GM19240 (cell line): ENCODE data around the gene UNC5B.
A peak's percentile ranks its signal among the peaks of the same experiment; 100 is the strongest.

Source experiments
- DNase-seq: peaks from one replicate; pipeline ENCODE4 v3.0.0; 2011; ENCODE audit warnings: low spot score; ENCODE audit not compliant: insufficient read length

The UNC5B gene

DNA sequence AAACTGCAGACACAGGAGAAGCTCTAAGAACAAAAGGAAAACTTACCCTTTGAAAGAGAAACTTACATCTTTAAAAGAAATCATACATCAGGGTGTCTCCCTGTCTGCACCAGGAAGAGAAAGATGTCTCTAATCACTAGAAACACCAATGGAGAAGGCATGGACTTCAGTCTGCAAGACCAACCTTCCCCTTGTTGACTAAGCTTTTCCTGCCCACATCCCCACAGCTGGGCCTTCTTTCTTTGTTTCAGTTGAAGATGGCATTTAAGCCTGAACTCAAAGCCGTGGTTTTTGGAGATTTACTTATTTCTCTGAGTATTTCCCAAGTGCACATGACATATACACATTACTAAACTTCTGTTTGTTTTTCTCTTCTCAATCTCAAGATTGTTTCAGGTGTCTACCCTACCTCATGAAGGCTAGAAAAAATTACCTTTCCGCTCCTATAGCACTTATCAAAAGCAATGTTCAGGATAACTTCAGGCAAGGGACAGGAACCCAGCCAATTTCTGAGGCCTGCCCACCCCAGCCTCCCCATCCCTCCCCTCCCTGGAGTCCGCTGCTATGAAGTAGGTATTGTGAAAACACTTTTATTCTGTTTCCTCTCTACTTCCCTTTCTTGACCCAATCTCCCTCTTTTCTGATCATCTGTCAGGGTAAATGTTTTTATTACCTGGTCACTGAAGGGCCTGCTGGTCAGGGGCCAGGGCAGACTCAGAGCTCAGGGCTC is 103.9 kb downstream of the UNC5B start:
- DNase-seq = no peak

DNA sequence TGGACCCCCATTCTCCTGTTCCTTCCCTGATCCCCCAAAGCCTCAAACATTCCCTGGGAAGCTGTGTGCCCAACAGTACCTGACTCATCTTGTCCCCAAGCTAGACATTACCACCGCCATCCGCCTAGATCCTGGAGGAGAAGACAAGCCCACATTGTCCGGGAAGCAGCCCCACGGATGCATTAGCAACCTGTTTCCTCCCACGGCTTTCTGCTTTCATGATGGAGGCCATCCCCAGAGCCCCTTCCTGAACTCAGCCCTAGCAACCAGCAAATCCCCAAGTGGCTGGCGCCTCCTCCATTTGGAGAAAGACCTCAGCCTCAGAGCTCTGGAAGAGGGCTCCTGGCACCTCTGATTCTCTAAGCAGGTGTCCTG is 104.4 kb downstream of the UNC5B start:
- no peak for DNase-seq

DNA sequence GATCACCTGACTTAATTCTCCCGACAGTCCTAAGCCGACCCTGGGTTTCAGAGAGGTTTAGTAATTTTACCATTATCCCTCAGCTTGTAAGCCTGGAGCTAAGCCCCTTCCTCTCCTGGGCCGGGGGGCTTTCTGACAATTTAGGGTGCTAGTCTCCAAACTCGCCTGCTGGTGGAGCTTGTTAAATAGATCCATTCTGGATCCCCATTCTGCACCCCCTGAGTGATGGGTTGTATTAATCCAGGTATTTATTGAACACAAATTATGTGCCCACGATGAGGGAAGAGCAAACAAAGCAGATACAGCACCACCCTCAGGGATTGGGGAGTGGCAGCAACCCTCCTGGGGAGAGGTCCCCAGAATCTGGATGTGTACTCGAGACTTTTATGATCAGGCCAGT is 105.4 kb downstream of the UNC5B start:
- DNase-seq = no peak

- DNase-seq = peak; percentile 85
These were observed 106.9 kb downstream of the UNC5B start, which contains the start of gene SLC29A3 for GRCh38 chr10:71319042-71319799. SLC29A3 (plus strand) TSS chr10:71319259; CDS start chr10:71319310, 51 bp downstream.

GRCh38 chr10:71319800-71320392 is 107.5 kb downstream of the UNC5B start:
- DNase-seq = no peak

DNA sequence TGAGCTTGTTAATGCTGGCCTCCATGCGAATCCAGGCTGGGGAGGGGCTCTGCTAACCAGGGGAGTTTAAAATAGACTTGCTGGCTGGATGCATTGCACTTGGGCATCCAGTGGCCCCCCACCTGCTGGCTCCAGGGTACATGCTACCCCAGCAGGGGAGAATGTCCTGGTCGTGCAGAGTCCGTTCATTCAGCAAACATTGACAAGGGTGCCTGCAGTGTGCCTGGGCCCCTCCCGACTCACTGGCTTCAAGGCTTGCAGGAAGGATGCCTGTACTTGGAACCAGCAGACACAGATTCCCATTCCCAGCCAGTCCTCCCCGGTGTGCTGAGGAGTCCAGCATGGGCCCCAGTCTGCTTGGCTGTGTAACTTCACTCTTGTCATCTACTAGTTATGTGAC is 108.2 kb downstream of the UNC5B start:
- DNase-seq = no peak

- no peak for DNase-seq
These were observed 109.0 kb downstream of the UNC5B start for GRCh38 chr10:71321386-71321785.

DNA sequence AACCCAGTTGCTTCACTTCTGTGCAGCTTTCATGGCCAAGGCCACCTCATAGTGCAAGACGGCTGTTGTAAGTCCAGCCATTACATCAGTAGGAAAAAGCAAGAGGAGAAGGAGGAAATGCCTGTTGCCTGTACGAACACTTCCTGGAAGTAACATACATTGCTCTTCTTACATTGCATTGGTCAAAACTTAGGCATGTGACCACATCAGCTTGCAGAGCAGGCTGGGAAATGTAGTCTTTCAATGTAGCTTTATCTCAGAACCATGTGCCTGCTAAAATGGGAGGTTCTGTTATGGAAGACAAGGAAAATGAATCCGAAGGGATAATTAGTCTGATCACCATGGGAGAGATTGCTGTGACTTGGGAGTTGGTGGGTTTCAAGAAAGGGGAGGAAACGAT is 111.0 kb downstream of the UNC5B start:
- no peak for DNase-seq

DNA sequence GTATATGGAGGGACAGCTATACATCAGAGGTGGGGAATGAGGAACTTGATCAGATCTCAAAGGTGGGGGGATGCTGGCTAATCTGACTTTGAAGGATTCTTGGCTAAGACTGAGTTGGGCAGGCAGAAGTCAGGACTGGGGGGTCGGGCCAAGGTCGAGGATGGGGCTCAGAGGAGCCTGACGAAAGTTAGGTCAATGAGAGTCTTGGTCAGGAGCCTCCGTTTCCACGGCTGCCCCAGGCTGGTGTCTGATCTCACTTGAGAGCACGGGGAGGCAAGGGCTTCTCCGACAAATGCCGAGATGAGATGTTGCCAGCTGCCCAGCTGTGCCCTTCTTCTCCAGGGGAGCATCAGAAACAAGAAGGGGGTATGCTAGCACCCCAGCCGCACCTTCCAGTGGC is 112.4 kb downstream of the UNC5B start:
- DNase-seq = no peak

GRCh38 chr10:71325267-71325666 is 112.9 kb downstream of the UNC5B start:
- no peak for DNase-seq

GRCh38 chr10:71326464-71326881 is 114.1 kb downstream of the UNC5B start:
- no peak for DNase-seq

DNA sequence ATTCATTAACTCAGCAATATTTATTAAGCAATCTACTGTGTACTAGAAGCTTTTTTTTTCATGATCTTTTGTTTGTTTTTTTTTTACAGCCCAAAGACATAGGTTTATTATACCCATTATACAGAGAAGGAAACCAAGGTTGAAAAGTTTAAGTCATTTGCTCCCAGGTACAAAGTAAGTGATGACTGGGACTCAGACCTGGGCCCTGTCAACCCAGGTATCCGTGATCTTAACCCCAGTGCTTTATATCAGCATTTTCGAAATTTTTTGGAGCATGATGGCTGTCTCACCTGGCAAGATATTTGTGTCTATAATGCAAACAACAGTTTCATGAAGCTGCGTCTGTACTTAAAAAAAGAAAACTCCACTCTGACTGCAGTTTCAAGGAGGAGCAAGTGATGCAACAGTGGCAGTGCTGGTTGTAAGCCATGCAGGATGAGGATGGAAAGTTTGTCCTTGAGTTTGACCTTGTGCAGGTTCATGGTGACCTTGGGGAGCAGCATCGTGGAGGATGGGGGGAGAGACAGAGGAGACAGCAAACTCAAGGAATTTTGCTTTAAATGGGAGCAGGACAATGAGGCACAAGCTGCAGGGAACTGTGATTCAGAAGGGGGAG is 118.5 kb downstream of the UNC5B start:
- DNase-seq = no peak

GRCh38 chr10:71331736-71332135 is 119.4 kb downstream of the UNC5B start:
- DNase-seq = no peak

GRCh38 chr10:71332466-71332865 is 120.1 kb downstream of the UNC5B start:
- no peak for DNase-seq

- DNase-seq = no peak
These were observed 120.9 kb downstream of the UNC5B start for GRCh38 chr10:71333129-71333887.

DNA sequence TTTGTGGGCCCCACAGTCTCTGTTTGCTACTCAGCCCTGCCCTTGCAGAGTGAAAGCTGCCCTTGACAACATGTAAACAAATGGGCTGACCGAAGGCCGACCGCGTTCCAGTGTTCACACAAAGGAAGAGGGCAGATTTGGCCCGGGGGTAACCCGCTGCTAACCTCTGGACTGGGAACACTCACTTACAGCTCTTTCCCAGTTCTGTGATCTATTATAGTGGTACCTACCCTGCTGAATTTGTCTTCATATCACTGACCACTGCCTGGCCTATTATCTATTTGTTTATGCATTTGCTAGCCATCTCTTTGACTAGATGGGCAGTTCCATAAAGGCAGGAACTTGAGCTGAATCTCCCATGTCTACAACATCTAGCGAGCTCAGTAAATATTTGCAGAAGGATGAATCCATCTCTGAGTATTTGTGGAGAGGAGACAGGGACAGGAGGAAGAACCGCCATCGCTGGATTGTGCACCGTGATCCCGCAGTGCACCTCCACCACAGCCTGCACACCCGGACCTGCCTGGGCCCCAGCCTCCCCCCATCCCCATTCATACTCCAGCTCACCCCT is 121.9 kb downstream of the UNC5B start:
- no peak for DNase-seq

DNA sequence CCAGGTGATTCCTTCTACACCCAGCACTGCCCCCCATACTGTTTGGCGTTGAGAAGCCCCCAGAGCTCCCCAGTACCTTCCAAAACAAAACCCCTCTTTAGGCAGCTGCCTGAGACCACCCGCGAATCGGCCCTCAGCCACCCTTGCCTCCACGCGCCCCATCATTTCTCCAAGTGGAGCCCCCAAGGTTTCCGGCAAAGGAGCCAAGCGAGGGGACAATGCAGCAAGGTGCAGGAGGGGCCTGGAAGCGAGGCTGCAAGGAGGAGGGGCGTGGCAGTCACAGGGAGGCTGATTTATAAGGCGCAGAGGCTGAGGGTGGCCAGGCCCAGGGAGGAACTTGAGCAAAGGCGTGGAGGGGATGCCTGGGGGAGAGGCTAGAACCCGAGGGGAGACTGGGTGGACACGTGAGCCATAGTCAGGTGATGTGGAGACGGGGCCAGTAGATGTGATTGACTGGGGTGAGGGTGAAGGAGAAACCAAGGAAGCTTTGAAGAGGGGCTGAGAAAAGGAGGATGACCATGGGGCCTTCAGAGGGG is 122.9 kb downstream of the UNC5B start:
- no peak for DNase-seq

DNA sequence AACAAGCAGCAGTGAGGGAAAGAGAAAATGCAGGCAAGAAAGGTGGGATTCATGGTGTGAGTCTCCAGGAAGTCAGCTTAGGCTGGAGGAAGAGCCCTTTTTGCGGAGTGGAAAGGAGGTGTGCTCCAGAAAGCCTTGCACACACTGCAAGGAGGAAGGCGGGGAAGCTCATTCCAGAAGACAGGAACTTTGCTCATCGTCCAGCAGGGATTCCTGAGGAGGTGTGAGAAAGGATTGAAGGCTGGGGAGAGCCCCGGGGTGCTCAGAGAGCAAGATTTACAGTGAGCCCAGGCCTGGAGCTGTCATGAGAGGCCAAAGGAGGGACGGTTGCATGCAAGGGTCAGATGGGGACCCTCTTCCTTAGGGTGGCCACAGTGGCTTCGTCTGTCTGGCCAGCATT is 124.3 kb downstream of the UNC5B start:
- no peak for DNase-seq

- no peak for DNase-seq
These were observed 124.9 kb downstream of the UNC5B start for GRCh38 chr10:71337219-71337701.

DNA sequence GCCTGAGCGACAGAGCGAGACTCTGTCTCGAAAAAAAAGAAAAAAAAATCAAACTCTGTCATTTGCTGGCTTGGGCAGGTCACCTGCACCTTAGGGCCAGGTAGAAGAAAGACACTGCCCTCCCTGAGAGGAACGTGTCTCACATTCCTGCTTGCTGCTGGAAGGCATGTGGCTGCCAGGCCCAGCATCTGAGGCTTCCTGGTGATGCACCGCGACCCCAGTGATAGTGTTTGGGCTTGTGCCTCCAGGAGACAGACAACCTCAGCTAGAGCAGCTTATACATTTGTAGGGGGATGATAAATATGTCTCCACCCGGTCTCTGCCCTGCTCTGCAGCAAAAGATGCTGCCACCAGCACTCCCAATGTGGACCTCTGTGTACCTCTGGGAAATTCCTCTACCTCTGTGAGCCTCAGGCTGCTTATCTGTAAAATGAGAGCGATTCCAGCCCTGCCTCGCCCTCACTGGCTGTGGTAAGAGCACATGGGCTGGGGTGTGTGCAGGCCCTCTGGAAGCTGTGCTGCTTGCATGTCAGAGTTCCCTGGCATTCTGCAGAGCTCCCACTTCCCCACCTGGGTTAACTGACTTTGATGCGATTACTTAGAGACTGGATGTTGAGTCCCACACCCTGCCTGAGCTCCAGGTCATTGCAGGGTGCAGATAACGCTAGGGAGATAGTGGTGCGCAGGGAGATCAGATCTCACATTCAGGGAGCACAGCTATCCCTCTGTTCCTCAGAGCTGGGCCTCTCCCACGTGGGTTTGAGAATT is 126.5 kb downstream of the UNC5B start:
- no peak for DNase-seq
